ENCODE data around the gene PLA2R1. TPM values are rescaled to one million over a fixed set of nuclear protein-coding genes. Genes with fewer than 3 reads are reported as not detected.
A peak's percentile ranks its signal among the peaks of the same experiment; 100 is the strongest.

Gene PLA2R1
- total and polyA plus RNA-seq, 10 of the 15 experiments (the other 5 are each of a cell fraction or from before 2014, with no cell fraction given), result 0.01 to 0.05 (median 0.02) TPM; not detected in 6

- in situ Hi-C loops (cut with MboI), result no loop called here
- Histone ChIP-seq H3K27ac (ENCODE audit: control insufficient read depth, insufficient read depth) (no peak overlapping the region), H3K4me3 (no peak overlapping the region), H3K4me1 (ENCODE audit: control insufficient read depth, insufficient read depth, low read length) (no peaks in the 10 kb centered on the region), H3K27me3 (replicated peaks in 1 of 2; ENCODE audit: control insufficient read depth in 2 of 2, insufficient read depth in 2 of 2, low read length in 1 of 2) (no peaks in the 10 kb centered on the region; a peak in 2 of 4 replicates), H4K20me1 (ENCODE audit: control insufficient read depth, insufficient read depth) (no peaks in the 10 kb centered on the region), H3K9me3 (replicated peaks; ENCODE audit: control insufficient read depth, insufficient read depth, low read length) (no peaks in the 10 kb centered on the region), H2AFZ (ENCODE audit: control insufficient read depth, low read depth, low read length) (no peak overlapping the region), H3K36me3 (ENCODE audit: control insufficient read depth in 2 of 2, insufficient read depth in 2 of 2, low read length in 1 of 2) (no peaks in the 10 kb centered on the region), H3K9ac (ENCODE audit: control insufficient read depth, insufficient read depth, low read length) (no peak overlapping the region), H3K79me2 (ENCODE audit: control insufficient read depth, insufficient read depth, low read length) (no peaks in the 10 kb centered on the region), H3K4me2 (ENCODE audit: control insufficient read depth, insufficient read depth) (no peak overlapping the region)
- DNase-seq (ENCODE audit: low read depth, low spot score) (no peak), ATAC-seq (peak; percentile 26; the same call in 1 of the 3 replicates), FAIRE-seq (no peak)
- WGBS (ENCODE audit: insufficient coverage, insufficient replicate concordance, low lambda C conversion rate, missing lambda C conversion rate), result 23% methylated on average over 7 of the region's 7 CpGs
- TF ChIP-seq HDAC2 (IDR thresholded peaks at IDR 0.05) (no peak), POLR2A (IDR thresholded peaks at IDR 0.05; ENCODE audit: low read depth, low read length) (no peak), IRF4 (IDR thresholded peaks at IDR 0.05; ENCODE audit: low read depth, low read length) (no peak), SUZ12 (IDR thresholded peaks at IDR 0.05; ENCODE audit: unreplicated experiment) (no peak), ESRRA (IDR thresholded peaks at IDR 0.05; ENCODE audit: low read length) (no peak), BMI1 (IDR thresholded peaks at IDR 0.05; ENCODE audit: borderline replicate concordance) (no peak), STAT1 (conservative IDR thresholded peaks at IDR 0.05) (no peak), GABPA (IDR thresholded peaks at IDR 0.05; ENCODE audit: low read depth) (no peak), ATF7 (IDR thresholded peaks at IDR 0.05; ENCODE audit: low read depth) (no peak), CBX3 (IDR thresholded peaks at IDR 0.05; ENCODE audit: borderline replicate concordance, low read depth) (no peak)
- TF ChIP-seq, protein P1, sequence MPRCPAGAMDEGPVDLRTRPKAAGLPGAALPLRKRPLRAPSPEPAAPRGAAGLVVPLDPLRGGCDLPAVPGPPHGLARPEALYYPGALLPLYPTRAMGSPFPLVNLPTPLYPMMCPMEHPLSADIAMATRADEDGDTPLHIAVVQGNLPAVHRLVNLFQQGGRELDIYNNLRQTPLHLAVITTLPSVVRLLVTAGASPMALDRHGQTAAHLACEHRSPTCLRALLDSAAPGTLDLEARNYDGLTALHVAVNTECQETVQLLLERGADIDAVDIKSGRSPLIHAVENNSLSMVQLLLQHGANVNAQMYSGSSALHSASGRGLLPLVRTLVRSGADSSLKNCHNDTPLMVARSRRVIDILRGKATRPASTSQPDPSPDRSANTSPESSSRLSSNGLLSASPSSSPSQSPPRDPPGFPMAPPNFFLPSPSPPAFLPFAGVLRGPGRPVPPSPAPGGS (IDR thresholded peaks at IDR 0.05; ENCODE audit: borderline replicate concordance, insufficient read depth, low read depth, low read length, poor library complexity, severe bottlenecking), result no peak
- ChIA-PET POLR2A (no interaction called here), CTCF (no interaction called here), SMC1A (ENCODE audit: uncharacterized antibody, unreplicated experiment) (interaction anchor here (0.7 kb wide), 1 partner anchor 11 kb away, joined by 3 read pairs; no protein-coding TSS in a partner anchor), RAD21 (ENCODE audit: unreplicated experiment) (no interaction called here)
- no TSS peak for BruUV-seq (replicated peaks)
- intact Hi-C loops (cut with micrococcal nuclease; ENCODE audit: unreplicated experiment), result no loop called here
These were observed 6.7 kb downstream of the PLA2R1 start for GRCh38 chr2:160055726-160056108.
